Measurements from ENCODE around the gene LY6G6F. TPM values are rescaled to one million over a fixed set of nuclear protein-coding genes. Genes with fewer than 3 reads are reported as not detected.

LY6G6F gene
- total and polyA plus RNA-seq, 2 donors (not counting 3 experiments of a cell fraction or from before 2014, with no cell fraction given), result not detected

DNA sequence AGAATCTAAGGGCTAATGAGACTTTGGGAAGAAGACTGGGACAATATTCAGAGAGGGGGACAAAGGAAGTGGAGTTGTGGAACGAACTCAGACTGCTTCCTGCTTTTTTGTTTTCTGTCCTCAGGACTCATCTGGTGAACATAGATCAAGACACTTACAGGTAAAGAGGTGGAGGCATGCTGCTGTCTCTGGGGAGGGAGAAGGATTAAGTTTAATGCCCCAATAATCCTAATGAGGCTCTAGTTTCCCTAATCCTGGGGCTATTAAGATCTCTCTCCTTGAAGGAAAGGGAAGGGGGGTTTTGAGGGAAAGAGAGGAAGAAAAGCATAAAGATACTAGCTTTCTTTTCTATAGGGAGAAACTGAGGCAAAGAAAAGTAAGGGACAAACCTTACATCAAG, 37.8 kb downstream of the LY6G6F start:
- Histone ChIP-seq H3K79me2 (ENCODE audit: control insufficient read depth, insufficient read depth, low read length) (peaks cover 3% of the 10 kb centered on the region), H4K20me1 (replicated peaks; ENCODE audit: control insufficient read depth, extremely low read depth, insufficient read depth, low read length) (no peaks in the 10 kb centered on the region), H3K9ac (replicated peaks; ENCODE audit: extremely low read depth, insufficient read depth, low read length) (no peak overlapping the region), H3K27me3 (ENCODE audit: control insufficient read depth in 2 of 2, insufficient read depth in 2 of 2, low read length in 2 of 2) (no peaks in the 10 kb centered on the region), H3K36me3 (ENCODE audit: control insufficient read depth in 2 of 2, extremely low read depth in 1 of 2, insufficient read depth in 2 of 2, low read length in 2 of 2) (no peaks in the 10 kb centered on the region), H3K27ac (ENCODE audit: insufficient read depth, low read depth, low read length) (no peak overlapping the region), H3K9me3 (replicated peaks; ENCODE audit: control insufficient read depth, insufficient read depth, low read length) (no peaks in the 10 kb centered on the region), H3K4me1 (ENCODE audit: control insufficient read depth, extremely low read depth, insufficient read depth, low read length) (peaks cover under 1% of the 10 kb centered on the region), H2AFZ (ENCODE audit: low read depth, low read length) (no peak overlapping the region), H3K4me2 (ENCODE audit: insufficient read depth, low read length) (no peak overlapping the region), H3K4me3 (replicated peaks in 1 of 3; ENCODE audit: insufficient read depth in 1 of 3, low read depth in 1 of 3, low read length in 3 of 3) (no peak overlapping the region), H3K9me1 (replicated peaks; ENCODE audit: control insufficient read depth, extremely low read depth, insufficient read depth, low read length) (no peaks in the 10 kb centered on the region)
- DNase-seq (ENCODE audit: low read depth, low spot score) (no peak), FAIRE-seq (no peak)
- no TSS peak for BruUV-seq (replicated peaks)
- CTCF ChIA-PET, result no interaction called here
- intact Hi-C loops (cut with micrococcal nuclease) (no loop called here), dilution Hi-C loops (cut with MboI; ENCODE audit: extremely low pct_ligation_motif_present, low sequenced_read_pairs) (no loop called here)
- POLR2A ChIA-PET, result no interaction called here
- TF ChIP-seq, protein P1, sequence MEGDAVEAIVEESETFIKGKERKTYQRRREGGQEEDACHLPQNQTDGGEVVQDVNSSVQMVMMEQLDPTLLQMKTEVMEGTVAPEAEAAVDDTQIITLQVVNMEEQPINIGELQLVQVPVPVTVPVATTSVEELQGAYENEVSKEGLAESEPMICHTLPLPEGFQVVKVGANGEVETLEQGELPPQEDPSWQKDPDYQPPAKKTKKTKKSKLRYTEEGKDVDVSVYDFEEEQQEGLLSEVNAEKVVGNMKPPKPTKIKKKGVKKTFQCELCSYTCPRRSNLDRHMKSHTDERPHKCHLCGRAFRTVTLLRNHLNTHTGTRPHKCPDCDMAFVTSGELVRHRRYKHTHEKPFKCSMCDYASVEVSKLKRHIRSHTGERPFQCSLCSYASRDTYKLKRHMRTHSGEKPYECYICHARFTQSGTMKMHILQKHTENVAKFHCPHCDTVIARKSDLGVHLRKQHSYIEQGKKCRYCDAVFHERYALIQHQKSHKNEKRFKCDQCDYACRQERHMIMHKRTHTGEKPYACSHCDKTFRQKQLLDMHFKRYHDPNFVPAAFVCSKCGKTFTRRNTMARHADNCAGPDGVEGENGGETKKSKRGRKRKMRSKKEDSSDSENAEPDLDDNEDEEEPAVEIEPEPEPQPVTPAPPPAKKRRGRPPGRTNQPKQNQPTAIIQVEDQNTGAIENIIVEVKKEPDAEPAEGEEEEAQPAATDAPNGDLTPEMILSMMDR (IDR thresholded peaks at IDR 0.05; ENCODE audit: extremely low read depth in 1 of 2, insufficient read depth in 1 of 2, low read depth in 1 of 2, low read length in 2 of 2), result no peak

DNA sequence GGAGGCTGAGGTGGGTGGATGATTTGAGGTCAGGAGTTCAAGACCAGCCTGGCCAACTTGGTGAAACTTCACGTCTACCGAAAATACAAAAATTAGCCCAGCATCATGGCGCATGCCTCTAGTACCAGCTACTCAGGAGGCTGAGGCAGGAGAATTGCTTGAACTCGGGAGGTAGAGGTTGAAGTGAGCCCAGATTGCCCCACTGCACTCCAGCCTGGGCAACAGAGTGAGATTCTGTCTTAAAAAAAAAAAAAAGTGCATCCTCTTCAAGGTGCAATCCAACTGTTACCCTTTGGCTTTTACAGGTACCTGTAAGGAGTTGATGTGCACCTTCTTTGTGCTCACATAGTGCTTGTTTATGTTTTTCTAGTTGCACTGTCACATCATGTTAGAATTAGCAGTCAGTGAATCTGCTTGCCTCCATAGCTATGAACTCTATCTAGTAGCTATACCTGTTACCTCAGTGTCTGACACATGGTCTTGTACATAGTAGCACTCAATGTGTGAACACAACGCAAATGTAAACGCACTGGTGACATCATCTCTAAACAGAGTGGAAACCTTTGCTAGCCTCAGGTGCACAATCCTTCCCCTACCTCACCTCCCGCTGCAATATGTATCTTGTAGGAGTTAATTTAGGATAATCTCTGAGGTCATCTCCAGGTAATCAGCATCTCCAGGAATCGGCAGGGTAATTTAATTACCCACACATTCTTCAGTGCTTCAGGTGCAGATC, 42.8 kb downstream of the LY6G6F start:
- FAIRE-seq (no peak), DNase-seq (ENCODE audit: low read depth, low spot score) (no peak)
- H3K27me3 ChIP-seq (ENCODE audit: control insufficient read depth in 2 of 2, insufficient read depth in 2 of 2, low read length in 2 of 2), result no peaks in the 10 kb centered on the region
- no peaks in the 10 kb centered on the region for H3K79me2 ChIP-seq (ENCODE audit: control insufficient read depth, insufficient read depth, low read length)
- no peaks in the 10 kb centered on the region for H3K36me3 ChIP-seq (ENCODE audit: control insufficient read depth in 2 of 2, extremely low read depth in 1 of 2, insufficient read depth in 2 of 2, low read length in 2 of 2)
- intact Hi-C loops (cut with micrococcal nuclease) (no loop called here), dilution Hi-C loops (cut with MboI; ENCODE audit: extremely low pct_ligation_motif_present, low sequenced_read_pairs) (no loop called here)
- no peaks in the 10 kb centered on the region for H3K9me3 ChIP-seq (replicated peaks; ENCODE audit: control insufficient read depth, insufficient read depth, low read length)
- no peak overlapping the region for H3K9ac ChIP-seq (replicated peaks; ENCODE audit: extremely low read depth, insufficient read depth, low read length)
- no peaks in the 10 kb centered on the region for H3K9me1 ChIP-seq (replicated peaks; ENCODE audit: control insufficient read depth, extremely low read depth, insufficient read depth, low read length)
- no peaks in the 10 kb centered on the region for H3K4me1 ChIP-seq (ENCODE audit: control insufficient read depth, extremely low read depth, insufficient read depth, low read length)
- POLR2A ChIA-PET, result no interaction called here
- no peak overlapping the region for H3K4me3 ChIP-seq (replicated peaks in 1 of 3; ENCODE audit: insufficient read depth in 1 of 3, low read depth in 1 of 3, low read length in 3 of 3)
- BruUV-seq (replicated peaks), result no TSS peak
- TF ChIP-seq JUN (IDR thresholded peaks at IDR 0.05; ENCODE audit: borderline replicate concordance, insufficient read depth, insufficient read length, low read depth) (no peak), EZH2 (IDR thresholded peaks at IDR 0.05; ENCODE audit: borderline replicate concordance, low read depth, low read length, severe bottlenecking) (no peak), MYC (IDR thresholded peaks at IDR 0.05; ENCODE audit: low read depth, low read length) (no peak), POLR2AphosphoS5 (IDR thresholded peaks at IDR 0.05; ENCODE audit: insufficient read depth, low read depth, low read length) (no peak), GATA2 (IDR thresholded peaks at IDR 0.05; ENCODE audit: insufficient read depth, insufficient read length, low read depth, low read length) (no peak), POLR2A (IDR thresholded peaks at IDR 0.05; ENCODE audit: low read depth, low read length) (no peak), FOS (IDR thresholded peaks at IDR 0.05; ENCODE audit: borderline replicate concordance, insufficient read depth, low read length) (no peak)
- TF ChIP-seq, protein P2, sequence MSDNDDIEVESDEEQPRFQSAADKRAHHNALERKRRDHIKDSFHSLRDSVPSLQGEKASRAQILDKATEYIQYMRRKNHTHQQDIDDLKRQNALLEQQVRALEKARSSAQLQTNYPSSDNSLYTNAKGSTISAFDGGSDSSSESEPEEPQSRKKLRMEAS (IDR thresholded peaks at IDR 0.05; ENCODE audit: insufficient read depth, insufficient read length), result no peak
- TF ChIP-seq, protein P1 (IDR thresholded peaks at IDR 0.05; ENCODE audit: extremely low read depth in 1 of 2, insufficient read depth in 1 of 2, low read depth in 1 of 2, low read length in 2 of 2), result no peak
- H4K20me1 ChIP-seq (replicated peaks; ENCODE audit: control insufficient read depth, extremely low read depth, insufficient read depth, low read length), result no peaks in the 10 kb centered on the region
- H3K27ac ChIP-seq (ENCODE audit: insufficient read depth, low read depth, low read length), result no peak overlapping the region
- no peak overlapping the region for H2AFZ ChIP-seq (ENCODE audit: low read depth, low read length)
- H3K4me2 ChIP-seq (ENCODE audit: insufficient read depth, low read length), result no peak overlapping the region
- CTCF ChIA-PET, result interaction anchor here (1.3 to 3.9 kb wide), 2 partner anchors 9 to 20 kb away, joined by 4 to 18 read pairs; no protein-coding TSS in a partner anchor

Data from endothelial cell of umbilical vein (primary cell).